ENCODE measurements around the gene TOM1L2.

Gene TOM1L2

DNA sequence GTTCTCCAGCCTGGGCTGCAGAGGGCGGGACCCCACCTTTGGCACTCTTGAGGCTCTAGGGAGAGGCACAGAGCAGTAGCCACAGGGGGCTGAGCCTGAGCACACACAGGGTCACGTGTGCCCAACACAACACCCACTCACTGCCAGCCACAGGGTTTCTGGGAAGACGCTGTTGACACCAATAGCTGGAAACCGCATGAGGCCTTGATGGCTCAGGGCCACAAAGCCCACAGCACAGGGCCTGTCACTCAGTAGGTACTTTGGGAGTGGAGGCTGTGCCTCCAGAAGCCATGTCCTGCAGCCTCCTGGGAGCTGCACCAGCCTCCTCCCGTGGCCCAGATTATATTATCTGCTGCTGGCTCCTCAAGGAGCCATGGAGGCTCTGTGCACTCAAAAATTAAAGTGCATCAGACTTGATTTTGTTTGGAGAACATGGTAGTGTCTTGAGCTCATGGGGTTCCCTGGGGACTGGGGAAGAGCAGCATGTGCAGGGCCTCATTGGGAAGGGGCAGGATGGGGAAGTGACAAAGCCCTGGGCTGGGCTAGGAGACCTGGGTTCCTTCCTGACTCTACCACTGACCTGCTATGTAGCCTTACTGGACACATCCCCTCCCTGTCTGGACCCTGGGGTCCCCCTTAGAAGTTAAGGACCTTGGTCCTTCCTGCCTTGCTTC is 122.9 kb downstream of the TOM1L2 start:
- peak; percentile 79 to 90 (median 86) for DNase-seq (ENCODE audit: low read depth in 3 of 3)

- DNase-seq (ENCODE audit: low read depth in 3 of 3): no peak
Observed at GRCh38 chr17:17848311-17849082, 123.7 kb downstream of the TOM1L2 start.

DNA sequence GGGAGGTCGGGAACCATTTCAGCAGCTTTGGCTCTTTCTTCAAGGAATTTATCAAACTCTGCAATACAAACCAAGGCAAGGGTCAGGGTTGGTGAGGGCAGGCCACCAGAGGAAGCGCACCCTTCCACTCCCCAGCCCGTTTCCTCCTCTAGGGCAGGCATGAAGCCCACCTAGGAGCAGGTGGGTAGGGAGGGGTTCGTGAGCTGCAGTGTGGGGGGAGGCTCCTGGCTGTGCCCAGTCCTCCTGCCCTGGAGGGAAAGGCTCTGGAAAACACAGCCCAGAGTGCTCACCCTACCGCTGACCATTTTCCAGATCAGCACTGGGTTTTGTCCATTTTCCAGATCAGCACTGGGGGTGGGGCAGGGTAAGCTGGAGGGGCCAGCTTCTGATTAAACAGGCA is 124.5 kb downstream of the TOM1L2 start:
- no peak for DNase-seq (ENCODE audit: low read depth in 3 of 3)

- no peak for DNase-seq (ENCODE audit: low read depth in 3 of 3)
Observed at GRCh38 chr17:17847118-17847689, 125.0 kb downstream of the TOM1L2 start.

- DNase-seq (ENCODE audit: low read depth in 3 of 3): no peak
Observed at GRCh38 chr17:17846645-17847044, 125.6 kb downstream of the TOM1L2 start.

DNA sequence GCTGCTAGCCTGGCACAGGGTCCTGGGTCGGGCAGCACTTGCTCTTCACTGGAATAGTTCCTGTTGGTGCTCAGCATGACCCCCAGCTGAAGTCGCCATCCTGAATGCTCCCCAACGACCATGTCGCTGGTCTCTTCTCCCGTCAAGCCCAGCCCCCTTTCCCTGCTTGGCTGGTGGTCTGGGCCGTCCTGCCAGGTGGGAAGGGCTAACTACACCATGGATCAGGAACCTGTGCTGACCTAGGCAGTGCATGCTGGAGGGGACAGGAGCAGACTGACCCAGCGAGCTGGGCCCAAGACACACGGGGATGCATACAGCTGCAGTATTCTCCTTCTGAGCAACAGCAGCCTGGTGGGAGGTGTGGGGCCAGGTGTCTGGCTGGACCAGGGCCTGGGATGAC is 126.2 kb downstream of the TOM1L2 start:
- DNase-seq (ENCODE audit: low read depth in 3 of 3): no peak

GRCh38 chr17:17845046-17845775 is 127.0 kb downstream of the TOM1L2 start:
- no peak for DNase-seq (ENCODE audit: low read depth in 3 of 3)

GRCh38 chr17:17844500-17844899 is 127.7 kb downstream of the TOM1L2 start:
- no peak for DNase-seq (ENCODE audit: low read depth in 3 of 3)

- no peak for DNase-seq (ENCODE audit: low read depth in 3 of 3)
Observed at GRCh38 chr17:17844079-17844478, 128.1 kb downstream of the TOM1L2 start.

- no peak for DNase-seq (ENCODE audit: low read depth in 3 of 3)
Observed at GRCh38 chr17:17843096-17843495, 129.1 kb downstream of the TOM1L2 start.

- no peak for DNase-seq (ENCODE audit: low read depth in 3 of 3)
Observed at GRCh38 chr17:17842111-17842876, 129.9 kb downstream of the TOM1L2 start.

DNA sequence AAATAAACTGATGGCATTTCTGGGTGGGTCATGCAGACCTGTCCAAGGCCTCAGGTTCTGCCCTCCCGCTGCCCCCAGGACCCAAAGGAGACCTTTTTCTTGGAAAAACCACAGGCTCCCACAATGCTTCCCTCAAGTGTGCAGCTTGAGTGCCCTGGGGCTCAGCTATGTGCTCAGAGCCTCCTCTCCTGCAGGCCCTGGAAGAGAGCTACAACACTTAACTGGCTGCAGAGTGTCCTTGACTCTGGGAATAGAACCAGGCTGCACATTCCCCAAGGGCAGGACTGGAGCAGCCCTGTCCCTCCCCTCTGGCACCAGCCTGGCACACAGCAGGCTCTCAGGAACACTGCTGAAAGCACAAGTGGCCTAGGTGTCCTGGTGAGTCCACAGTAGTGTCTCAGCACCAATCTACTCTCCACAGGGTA is 130.6 kb downstream of the TOM1L2 start:
- DNase-seq (ENCODE audit: low read depth in 3 of 3): no peak

DNA sequence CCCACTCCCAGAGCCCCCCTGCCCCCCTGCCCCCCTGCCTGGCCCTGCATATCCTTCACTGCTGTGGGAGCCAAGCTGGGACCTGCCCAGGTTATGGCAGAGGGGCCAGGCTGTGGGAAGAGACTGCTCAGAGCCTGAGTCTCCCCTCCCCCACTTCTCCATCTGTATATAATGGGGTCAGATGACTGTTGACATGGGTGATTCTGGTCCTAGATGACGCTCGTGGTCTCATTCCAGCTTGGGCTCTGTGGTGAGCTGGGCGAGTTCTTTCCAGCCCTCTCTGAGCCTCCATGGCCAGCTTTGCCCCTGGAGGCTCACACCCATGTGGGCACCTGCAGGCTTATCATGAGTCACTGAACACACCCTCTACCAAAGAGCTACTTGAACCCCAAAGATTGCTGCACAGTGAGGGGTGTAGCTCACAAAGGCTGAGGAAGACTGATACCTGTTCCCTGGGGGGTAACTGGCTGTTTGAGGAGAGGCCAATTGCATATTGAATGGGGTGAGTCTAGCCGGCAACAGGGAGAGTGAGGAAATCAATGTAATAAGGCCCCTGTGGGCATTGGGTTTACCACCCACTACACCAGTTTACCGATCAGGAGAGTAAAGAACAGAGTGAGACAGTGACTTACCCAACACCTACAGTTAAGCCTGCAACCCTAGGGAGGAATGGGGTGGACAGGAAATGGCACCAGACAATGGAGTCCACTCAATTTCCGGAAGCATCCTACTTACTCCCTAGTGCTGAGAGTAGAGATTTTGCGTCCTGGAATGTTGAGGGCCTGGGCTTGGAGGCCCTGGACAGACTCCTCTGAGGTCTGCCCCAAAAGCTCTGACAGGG is 131.2 kb downstream of the TOM1L2 start:
- no peak for DNase-seq (ENCODE audit: low read depth in 3 of 3)

GRCh38 chr17:17839791-17840707 is 132.2 kb downstream of the TOM1L2 start:
- peak in 2 of 3 donors; percentile 62 to 79 for DNase-seq (ENCODE audit: low read depth in 3 of 3)

GRCh38 chr17:17837966-17838962 is 133.9 kb downstream of the TOM1L2 start:
- no peak for DNase-seq (ENCODE audit: low read depth in 3 of 3)

DNA sequence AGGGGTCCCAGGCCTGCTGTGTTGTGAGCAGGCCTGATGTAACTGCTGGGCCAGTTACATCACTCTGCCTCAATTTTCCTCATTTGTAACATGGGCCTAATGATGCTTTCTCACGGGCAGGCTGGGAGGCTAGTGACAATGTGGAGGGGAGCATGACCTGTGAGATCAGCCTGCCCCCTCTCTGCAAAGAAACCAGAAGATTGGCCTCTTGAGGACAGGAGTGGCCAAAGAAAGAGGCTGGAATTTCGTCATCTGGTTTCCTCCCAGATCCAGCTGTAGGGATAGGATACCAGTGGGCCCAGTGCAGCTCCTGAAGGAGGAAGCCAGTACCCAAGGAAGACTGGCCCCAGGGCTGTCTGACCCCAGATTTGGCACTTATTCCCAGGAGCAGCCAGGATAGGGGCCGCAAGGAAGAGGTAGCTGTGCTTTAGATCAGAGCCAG is 134.8 kb downstream of the TOM1L2 start:
- DNase-seq (ENCODE audit: low read depth in 3 of 3): no peak

DNA sequence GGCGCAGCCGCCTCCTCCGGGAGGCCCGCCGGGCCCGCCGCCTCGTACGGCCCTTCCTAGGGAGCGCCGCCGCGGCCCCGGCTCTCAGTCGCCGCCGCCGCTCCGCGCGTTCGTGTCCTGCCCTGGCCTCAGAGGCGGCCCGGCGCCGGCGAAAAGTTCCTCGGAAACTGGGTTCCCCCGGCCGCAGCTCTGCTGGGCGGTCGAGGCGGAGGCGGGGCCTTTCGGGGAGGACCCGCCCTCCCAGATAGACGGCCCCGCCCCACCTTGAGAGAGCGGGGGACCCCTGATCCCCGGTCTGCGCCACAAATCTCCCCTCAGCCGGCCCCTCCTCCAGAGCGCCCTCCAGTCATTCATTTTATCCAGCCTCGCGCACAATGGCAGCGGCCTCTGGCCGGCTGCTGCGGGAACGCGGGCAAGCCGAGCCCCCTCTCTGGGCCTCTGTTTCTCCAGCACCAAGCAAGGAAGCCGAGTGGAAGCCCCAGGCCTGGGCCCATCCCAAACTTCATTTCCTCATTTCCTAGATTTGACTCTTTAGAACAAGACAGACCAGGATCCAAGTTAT is 135.3 kb downstream of the TOM1L2 start, which contains the start of gene SREBF1:
Gene SREBF1, minus strand, starts transcription at position 169 of the 562 bp plus-strand sequence. CDS start 169 bp downstream, outside the sequence.
- peak in 2 of 3 donors; percentile 33 to 71 for DNase-seq (ENCODE audit: low read depth in 3 of 3)
